IMR-90 (cell line): Measurements from ENCODE around the gene GSTA1. TPM values are rescaled to one million over a fixed set of nuclear protein-coding genes. Genes with fewer than 3 reads are reported as not detected.
"Not testable (repeated sequence)": the region's sequence is repeated elsewhere in the genome, so short reads cannot be mapped to it uniquely, and the experiment has no call there.

Experiments used
- ATAC-seq: fragments of 200-7000 bp; cut with Tn5 transposase; 2 replicates; pipeline ENCODE4 v1.9.1; 2020; ENCODE audit warnings: low read depth, mild to moderate bottlenecking, moderate library complexity
- BruUV-seq: library from RNA; stranded (reverse); fragments of 400-500 nt; replicated peaks from 2 replicates; lab custom pipeline; 2021; lab: Mats Ljungman, UMichigan
- CTCF ChIA-PET: fragments of 300-600 bp; formaldehyde crosslinking; extraction: SDS; loops from one replicate; lab custom pipeline; 2021; ENCODE audit warnings: antibody characterized with exemption; lab: Yijun Ruan, JAX
- POLR2A ChIA-PET: fragments of 300-600 bp; sonication (Branson Sonifier 250); formaldehyde crosslinking; loops from one replicate; lab custom pipeline; 2022; ENCODE audit warnings: antibody characterized with exemption; ENCODE audit not compliant: unreplicated experiment; lab: Charles Lee
- DNase-seq: peaks from one replicate; pipeline ENCODE4 v3.0.0; 2013
- H2AFZ ChIP-seq: replicated peaks from 2 replicates; pipeline ENCODE3; 2013; ENCODE audit warnings: low read length, mild to moderate bottlenecking; ENCODE audit not compliant: poor library complexity
- H2AK5ac ChIP-seq: 2 replicates; pipeline ENCODE4 v1.6.1; 2013; ENCODE audit warnings: low read depth, low read length, inconsistent platforms
- H2AK9ac ChIP-seq: replicated peaks from 2 replicates; pipeline ENCODE3; 2013; ENCODE audit warnings: mild to moderate bottlenecking, low read depth, low read length, moderate library complexity; ENCODE audit not compliant: poor library complexity
- H2BK120ac ChIP-seq: 2 replicates; pipeline ENCODE4 v1.6.1; 2013; ENCODE audit warnings: low read depth, low read length, inconsistent platforms
- H2BK15ac ChIP-seq: 3 replicates; pipeline ENCODE4 v1.6.1; 2013; ENCODE audit warnings: low read depth, low read length, inconsistent platforms
- H2BK20ac ChIP-seq: 2 replicates; pipeline ENCODE4 v1.6.1; 2013; ENCODE audit warnings: low read depth, mild to moderate bottlenecking, inconsistent platforms, low read length, moderate library complexity
- H2BK5ac ChIP-seq: 2 replicates; pipeline ENCODE4 v1.6.1; 2013; ENCODE audit warnings: mild to moderate bottlenecking, low read depth, low read length, inconsistent platforms; ENCODE audit not compliant: poor library complexity, severe bottlenecking
- H3K14ac ChIP-seq: replicated peaks from 2 replicates; pipeline ENCODE4 v1.6.1; 2013; ENCODE audit warnings: low read depth, low read length, inconsistent platforms
- H3K18ac ChIP-seq: 2 replicates; pipeline ENCODE4 v1.6.1; 2013; ENCODE audit warnings: low read depth, low read length, control low read depth
- H3K23ac ChIP-seq: 2 replicates; pipeline ENCODE4 v1.6.1; 2013; ENCODE audit warnings: low read depth, low read length, inconsistent platforms
- H3K27ac ChIP-seq: 2 replicates; pipeline ENCODE4 v1.5.1; 2013; ENCODE audit warnings: mild to moderate bottlenecking, control low read depth, low read length; ENCODE audit not compliant: insufficient read depth
- H3K27me3 ChIP-seq: 2 replicates; pipeline ENCODE4 v1.6.1; 2013; ENCODE audit warnings: low read length; ENCODE audit not compliant: control insufficient read depth, insufficient read depth
- H3K36me3 ChIP-seq: 2 replicates; pipeline ENCODE4 v1.6.1; 2013; ENCODE audit warnings: low read length, mixed read lengths; ENCODE audit not compliant: control insufficient read depth, insufficient read depth
- H3K4ac ChIP-seq: 2 replicates; pipeline ENCODE4 v1.6.1; 2013; ENCODE audit warnings: low read depth, low read length, inconsistent platforms
- H3K4me1 ChIP-seq: 2 replicates; pipeline ENCODE4 v1.6.1; 2013; ENCODE audit warnings: low read length, mixed read lengths; ENCODE audit not compliant: control insufficient read depth, insufficient read depth
- H3K4me2 ChIP-seq: 2 replicates; pipeline ENCODE4 v1.6.1; 2013; ENCODE audit warnings: low read depth, mild to moderate bottlenecking, control low read depth, low read length, moderate library complexity
- H3K4me3 ChIP-seq: 2 replicates; pipeline ENCODE4 v1.5.1; 2013; ENCODE audit warnings: low read depth, mild to moderate bottlenecking, control low read depth, low read length, moderate library complexity; ENCODE audit not compliant: insufficient read depth
- H3K56ac ChIP-seq: 2 replicates; pipeline ENCODE4 v1.6.1; 2013; ENCODE audit warnings: low read length, inconsistent platforms; ENCODE audit not compliant: insufficient read depth; ENCODE audit errors: extremely low read depth
- H3K79me1 ChIP-seq, 2 experiments: 2 replicates each; pipeline ENCODE4 v1.6.1; 2013; ENCODE audit warnings: low read length in 2 of 2, inconsistent platforms in 1 of 2, low read depth in 1 of 2
- H3K9ac ChIP-seq: 2 replicates; pipeline ENCODE4 v1.6.1; 2013; ENCODE audit warnings: low read depth, low read length, control low read depth
- H3K9me1 ChIP-seq: 2 replicates; pipeline ENCODE4 v1.6.1; 2013; ENCODE audit warnings: low read length, inconsistent platforms; ENCODE audit not compliant: insufficient read depth
- H3K9me3 ChIP-seq: 2 replicates; pipeline ENCODE4 v1.6.1; 2013; ENCODE audit warnings: low read length; ENCODE audit not compliant: control insufficient read depth, insufficient read depth
- H4K20me1 ChIP-seq: 2 replicates; pipeline ENCODE4 v1.6.1; 2013; ENCODE audit warnings: low read length, inconsistent platforms; ENCODE audit not compliant: insufficient read depth
- H4K5ac ChIP-seq: 2 replicates; pipeline ENCODE4 v1.6.1; 2013; ENCODE audit warnings: mild to moderate bottlenecking, low read depth, low read length, control low read depth
- H4K8ac ChIP-seq, 2 experiments: 2 replicates each; pipeline ENCODE4 v1.6.1; 2013; ENCODE audit warnings: low read depth in 2 of 2, low read length in 2 of 2, control low read depth in 1 of 2, inconsistent platforms in 1 of 2
- H4K91ac ChIP-seq: 2 replicates; pipeline ENCODE4 v1.6.1; 2013; ENCODE audit warnings: low read depth, low read length, inconsistent platforms; ENCODE audit not compliant: insufficient read depth
- WGBS, 2 experiments: methylation state at CpG; one replicate each; pipeline versions ENCODE4 v1.1.5 to v1.1.7; 2013; ENCODE audit warnings: missing lambda C conversion rate in 2 of 2; ENCODE audit not compliant: insufficient read length in 1 of 2; ENCODE audit errors: extremely low coverage in 2 of 2; 5-methylcytosine and 5-hydroxymethylcytosine counted together
- dilution Hi-C: fragments of 300-500 bp; cut with HindIII; formaldehyde crosslinking; loops from one replicate; pipeline ENCODE4 v1.14.3; 2018; ENCODE audit warnings: low sequenced_read_pairs; ENCODE audit not compliant: unreplicated experiment
- in situ Hi-C: fragments of 300-500 bp; cut with MboI; formaldehyde crosslinking; loops from 3 replicates; pipeline ENCODE4 v1.14.3; 2019; ENCODE audit warnings: low sequenced_read_pairs, inconsistent platforms, mixed read lengths
- intact Hi-C: fragments of 100-400 bp; cut with micrococcal nuclease; formaldehyde crosslinking; loops from 2 replicates; pipeline ENCODE4 v1.10.0; 2022
- polyA plus RNA-seq, 3 experiments: library from polyadenylated mRNA; depleted of rRNA; stranded (reverse); fragments of >200 nt; gene quantifications; 2 replicates each; pipeline ENCODE4 v1.2.3, GENCODE V29; 2012; ENCODE audit warnings: low replicate concordance in 1 of 3
- total RNA-seq: library from RNA; depleted of rRNA; stranded (reverse); fragments of >200 nt; gene quantifications from 2 replicates; pipeline ENCODE4 v1.2.3, GENCODE V29; 2012

Gene GSTA1
- total and polyA plus RNA-seq, 2 of the 4 experiments (the other 2 are of a cell fraction), result 0.18 to 0.31 TPM

- ATAC-seq, H2BK120ac ChIP-seq, H2AK9ac ChIP-seq, H2AK5ac ChIP-seq, H4K5ac ChIP-seq, H3K4me3 ChIP-seq, H2BK20ac ChIP-seq, H3K9ac ChIP-seq, H3K27ac ChIP-seq, H2BK5ac ChIP-seq, CTCF ChIA-PET, H3K56ac ChIP-seq, H3K23ac ChIP-seq, H3K9me3 ChIP-seq, H4K20me1 ChIP-seq, in situ Hi-C loops, H3K9me1 ChIP-seq, POLR2A ChIA-PET, H3K36me3 ChIP-seq, H4K91ac ChIP-seq, H2AFZ ChIP-seq, H3K4ac ChIP-seq, H3K18ac ChIP-seq, BruUV-seq, dilution Hi-C loops, H3K4me1 ChIP-seq, H3K14ac ChIP-seq, DNase-seq, H3K27me3 ChIP-seq, H3K79me1 ChIP-seq, H4K8ac ChIP-seq, H3K4me2 ChIP-seq, H2BK15ac ChIP-seq: not testable (repeated sequence)
- intact Hi-C loops, result loop anchor here (10.0 kb wide), 1 partner anchor 410 kb away; no protein-coding TSS in a partner anchor
- WGBS, 2 experiments, result no CpG with 5 or more reads among the region's 3 CpGs
These were observed 10.9 kb upstream of the GSTA1 start for GRCh38 chr6:52814545-52814944.

GRCh38 chr6:52809777-52810176 is 6.2 kb upstream of the GSTA1 start:
- H2BK5ac ChIP-seq, H3K79me1 ChIP-seq, H4K5ac ChIP-seq, H3K4me1 ChIP-seq, H3K4me2 ChIP-seq, H4K20me1 ChIP-seq, H3K4me3 ChIP-seq, H2AK5ac ChIP-seq, H3K9me1 ChIP-seq, DNase-seq, H4K8ac ChIP-seq, H3K4ac ChIP-seq, H3K9me3 ChIP-seq, H3K23ac ChIP-seq, H2BK120ac ChIP-seq, H2AFZ ChIP-seq, H2AK9ac ChIP-seq, H3K27ac ChIP-seq, ATAC-seq, POLR2A ChIA-PET, dilution Hi-C loops, in situ Hi-C loops, H3K56ac ChIP-seq, H3K9ac ChIP-seq, BruUV-seq, H3K14ac ChIP-seq, H3K18ac ChIP-seq, H2BK15ac ChIP-seq, H3K36me3 ChIP-seq, H4K91ac ChIP-seq, H2BK20ac ChIP-seq: not testable (repeated sequence)
- intact Hi-C loops, result loop anchor here (10.0 kb wide), 1 partner anchor 405 kb away; no protein-coding TSS in a partner anchor
- CTCF ChIA-PET, result interaction anchor here (0.5 to 0.6 kb wide), 2 partner anchors 51 to 352 kb away, joined by 3 to 4 read pairs; no protein-coding TSS in a partner anchor
- peaks cover 15% of the 10 kb centered on the region for H3K27me3 ChIP-seq
- WGBS, 2 experiments, result no CpG with 5 or more reads among the region's 4 CpGs
